ENCODE data around the gene ZMYND10.

Gene ZMYND10

DNA sequence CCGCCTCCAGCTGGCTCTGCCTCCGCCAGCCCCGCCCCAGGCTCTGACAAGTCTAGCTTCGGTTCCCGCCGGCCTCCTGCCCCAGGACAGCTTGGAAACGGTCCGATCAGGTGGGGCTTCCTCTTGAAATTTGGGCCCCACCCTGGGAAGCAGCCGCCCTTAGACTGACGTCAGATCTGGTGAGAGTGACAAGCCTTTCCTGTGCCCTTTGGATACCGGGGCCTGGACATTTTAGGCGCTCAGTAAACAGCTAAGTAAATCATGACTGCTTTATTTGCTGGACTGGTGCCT lies 45.9 kb downstream of the ZMYND10 start:
- Histone ChIP-seq H3K4me3 (ENCODE audit: extremely low read depth, insufficient read depth, low read length, poor library complexity, severe bottlenecking) (peak overlapping the region; percentile 82), H3K9me3 (ENCODE audit: control insufficient read depth, low read length) (peaks cover 1% of the 10 kb centered on the region), H3K4me1 (ENCODE audit: control insufficient read depth, insufficient read depth, low read length, poor library complexity, severe bottlenecking) (peaks cover 5% of the 10 kb centered on the region), H3K27ac (ENCODE audit: low read depth, low read length, severe bottlenecking) (peak overlapping the region; percentile 78), H3K36me3 (ENCODE audit: control insufficient read depth, insufficient read depth, low read length) (peaks cover 7% of the 10 kb centered on the region)
- WGBS, 2 experiments (ENCODE audit: insufficient coverage in 2 of 2): 5 to 6% methylated on average over 12 of the region's 12 CpGs

DNA sequence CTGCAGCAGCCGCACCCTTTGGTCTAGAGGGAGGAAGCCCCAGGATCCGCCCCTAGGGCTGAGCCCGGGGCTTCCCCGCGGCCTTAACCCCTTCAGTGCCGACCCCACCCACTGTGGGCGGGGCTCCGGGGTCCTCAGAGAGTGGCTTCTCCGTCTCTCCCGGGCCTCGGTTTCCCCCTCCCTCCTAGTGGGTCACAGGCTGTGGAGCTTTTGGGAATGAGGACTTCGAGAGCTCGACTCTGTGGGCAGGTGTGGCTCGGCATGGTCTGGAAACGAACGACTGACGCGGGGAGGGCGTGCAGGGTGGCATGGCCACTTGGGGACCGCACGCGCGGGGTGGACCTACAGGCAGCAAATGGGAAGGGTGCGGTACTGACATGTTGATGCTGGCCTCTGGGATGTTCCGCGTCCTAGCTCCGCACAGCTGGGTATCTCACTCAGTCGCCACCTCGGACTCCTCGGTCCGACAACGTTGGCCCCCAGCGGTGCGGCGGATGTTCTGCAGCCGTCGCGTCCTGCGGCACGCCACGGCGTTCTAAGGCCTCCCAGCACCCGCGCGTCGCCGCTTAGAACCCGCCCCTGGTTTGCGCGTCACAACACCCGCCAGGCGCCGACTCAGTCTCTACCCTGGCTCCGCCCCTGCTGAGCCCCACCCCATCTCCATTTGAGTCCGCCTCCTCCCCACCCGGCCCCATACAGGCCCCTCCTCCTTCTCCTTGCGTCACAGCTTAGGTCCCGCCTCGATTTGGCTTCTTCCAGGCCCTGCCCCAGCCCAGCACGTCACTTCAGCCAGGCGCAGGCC lies 46.5 kb downstream of the ZMYND10 start, which contains the start of the genes HYAL3 and NAA80:
Gene HYAL3, minus strand, starts transcription at position 570 of the 802 bp plus-strand sequence. CDS start 3,803 bp downstream, outside the sequence.
Gene NAA80, minus strand, starts transcription at position 570 of the 802 bp plus-strand sequence. CDS start 1,942 bp downstream, outside the sequence.
- H3K4me3 ChIP-seq (ENCODE audit: extremely low read depth, insufficient read depth, low read length, poor library complexity, severe bottlenecking): peak within 1 kb of the TSS; percentile 82
- peaks cover 5% of the 10 kb centered on the region for H3K4me1 ChIP-seq (ENCODE audit: control insufficient read depth, insufficient read depth, low read length, poor library complexity, severe bottlenecking)
- no peaks in the 10 kb centered on the region for H3K9me3 ChIP-seq (ENCODE audit: control insufficient read depth, low read length)
- peak within 1 kb of the TSS; percentile 78 for H3K27ac ChIP-seq (ENCODE audit: low read depth, low read length, severe bottlenecking)
- H3K36me3 ChIP-seq (ENCODE audit: control insufficient read depth, insufficient read depth, low read length): peaks cover 7% of the 10 kb centered on the region
- 0 to 1% methylated on average over 56 of the region's 61 CpGs for WGBS, 2 experiments (ENCODE audit: insufficient coverage in 2 of 2)

DNA sequence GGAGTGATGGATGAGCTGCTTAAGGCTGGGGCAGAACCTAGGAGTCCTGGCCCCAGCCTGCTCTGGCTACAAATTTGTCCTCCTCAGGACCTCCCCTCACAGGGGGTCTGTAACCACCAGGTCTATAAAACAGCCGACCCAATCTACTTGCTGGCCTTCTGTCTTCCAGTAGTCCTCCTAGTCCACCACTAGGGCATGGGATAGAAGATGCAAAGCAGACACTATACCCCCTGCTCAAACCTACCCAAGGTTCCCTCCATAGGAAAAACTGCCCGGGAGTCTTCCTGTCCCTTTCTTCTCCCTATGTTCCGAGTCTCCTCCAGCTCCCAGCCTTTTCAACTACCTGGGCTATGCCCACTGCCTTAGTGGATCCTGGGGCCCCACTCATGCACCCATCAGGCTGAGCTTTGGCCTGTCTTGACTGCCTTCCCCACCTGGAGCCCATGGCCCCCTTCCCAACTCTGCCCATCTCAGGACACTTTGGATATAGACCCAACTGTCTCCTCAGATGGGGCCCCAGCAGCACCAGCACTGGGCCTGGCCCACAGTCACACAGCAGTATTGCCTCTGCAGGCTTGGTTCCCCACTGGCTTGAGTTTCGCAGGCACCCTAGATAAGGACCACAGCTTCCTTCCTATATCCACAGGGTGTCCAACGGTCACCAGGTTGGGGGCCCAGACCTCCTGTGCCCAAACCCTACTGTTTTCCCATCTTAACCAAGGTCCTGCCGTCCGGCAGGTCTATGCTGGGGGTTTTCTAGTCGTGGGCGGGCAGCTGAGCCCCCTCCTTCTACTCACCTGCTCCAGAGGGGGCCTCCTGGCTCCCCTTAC lies 47.4 kb downstream of the ZMYND10 start:
- H3K36me3 ChIP-seq (ENCODE audit: control insufficient read depth, insufficient read depth, low read length): peaks cover 7% of the 10 kb centered on the region
- 77 to 80% methylated on average over 4 to 9 of the region's 9 CpGs for WGBS, 2 experiments (ENCODE audit: insufficient coverage in 2 of 2)

DNA sequence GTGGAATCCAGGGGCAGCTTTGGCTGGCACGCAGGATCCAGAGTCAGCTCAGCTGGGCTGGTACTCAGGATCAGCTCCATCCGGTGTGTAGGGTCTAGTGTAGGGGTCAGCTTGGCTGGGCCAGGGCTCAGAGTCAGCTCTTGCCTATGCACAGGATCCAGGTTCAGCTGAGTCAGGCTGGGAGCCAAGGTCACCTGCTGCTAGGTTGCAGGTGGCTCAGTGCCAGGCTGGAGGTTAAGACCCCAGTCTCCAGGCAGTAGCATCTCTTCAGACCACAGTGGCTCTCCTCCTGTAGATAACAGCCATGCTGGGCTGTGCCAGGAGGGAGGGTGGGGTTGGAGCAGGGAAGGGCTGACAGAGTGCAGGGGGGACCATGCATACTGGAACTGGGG lies 48.2 kb downstream of the ZMYND10 start:
- Histone ChIP-seq H3K4me1 (ENCODE audit: control insufficient read depth, insufficient read depth, low read length, poor library complexity, severe bottlenecking) (peaks cover 10% of the 10 kb centered on the region), H3K36me3 (ENCODE audit: control insufficient read depth, insufficient read depth, low read length) (peaks cover 7% of the 10 kb centered on the region), H3K4me3 (ENCODE audit: extremely low read depth, insufficient read depth, low read length, poor library complexity, severe bottlenecking) (no peak overlapping the region), H3K27ac (ENCODE audit: low read depth, low read length, severe bottlenecking) (no peak overlapping the region), H3K9me3 (ENCODE audit: control insufficient read depth, low read length) (no peaks in the 10 kb centered on the region)
- WGBS, 2 experiments (ENCODE audit: insufficient coverage in 2 of 2): 91 to 100% methylated on average over 1 to 2 of the region's 2 CpGs

More for the DNA sequence above, 47.4 kb downstream of the ZMYND10 start:
- Histone ChIP-seq H3K27ac (ENCODE audit: low read depth, low read length, severe bottlenecking) (no peak overlapping the region), H3K4me1 (ENCODE audit: control insufficient read depth, insufficient read depth, low read length, poor library complexity, severe bottlenecking) (peaks cover 5% of the 10 kb centered on the region), H3K4me3 (ENCODE audit: extremely low read depth, insufficient read depth, low read length, poor library complexity, severe bottlenecking) (peak overlapping the region; percentile 82), H3K9me3 (ENCODE audit: control insufficient read depth, low read length) (no peaks in the 10 kb centered on the region)

DNA sequence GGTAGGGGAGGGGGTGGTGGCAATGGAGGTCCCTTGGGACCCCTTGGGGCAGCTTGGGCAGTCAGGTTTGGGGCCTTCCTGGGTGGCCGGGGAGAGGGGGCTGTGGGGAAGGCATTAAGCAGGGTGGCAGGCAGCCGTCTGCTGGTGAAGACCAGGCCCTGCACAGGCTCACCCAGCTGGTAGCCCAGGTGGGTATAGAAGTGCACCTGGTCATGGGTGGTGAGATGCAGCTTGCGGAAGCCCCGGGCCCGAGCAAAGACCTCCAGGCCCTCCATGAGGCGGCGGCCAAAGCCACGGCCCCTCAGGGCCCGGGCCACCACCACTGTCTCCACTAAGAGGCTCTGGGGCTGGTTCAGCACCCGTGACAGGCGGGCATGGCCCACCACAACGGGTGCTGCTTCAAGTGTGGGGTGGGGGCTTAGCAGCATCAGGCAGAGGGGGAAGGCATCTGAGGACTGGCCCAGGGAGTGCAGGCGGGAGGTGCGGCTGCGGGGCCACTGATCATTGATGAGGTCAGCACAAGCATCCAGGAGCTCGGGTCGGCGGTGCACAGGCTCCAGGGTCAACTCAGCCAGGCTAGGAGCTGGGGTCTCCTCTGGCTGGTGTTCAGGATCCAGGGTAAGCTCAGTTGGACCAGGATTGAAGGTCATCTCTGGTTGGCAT lies 48.7 kb downstream of the ZMYND10 start:
- WGBS, 2 experiments (ENCODE audit: insufficient coverage in 2 of 2): 98 to 99% methylated on average over 17 to 18 of the region's 18 CpGs
- peaks cover 7% of the 10 kb centered on the region for H3K36me3 ChIP-seq (ENCODE audit: control insufficient read depth, insufficient read depth, low read length)
- H3K4me1 ChIP-seq (ENCODE audit: control insufficient read depth, insufficient read depth, low read length, poor library complexity, severe bottlenecking): peaks cover 10% of the 10 kb centered on the region
- no peaks in the 10 kb centered on the region for H3K9me3 ChIP-seq (ENCODE audit: control insufficient read depth, low read length)
- no peak overlapping the region for H3K4me3 ChIP-seq (ENCODE audit: extremely low read depth, insufficient read depth, low read length, poor library complexity, severe bottlenecking)
- H3K27ac ChIP-seq (ENCODE audit: low read depth, low read length, severe bottlenecking): no peak overlapping the region

DNA sequence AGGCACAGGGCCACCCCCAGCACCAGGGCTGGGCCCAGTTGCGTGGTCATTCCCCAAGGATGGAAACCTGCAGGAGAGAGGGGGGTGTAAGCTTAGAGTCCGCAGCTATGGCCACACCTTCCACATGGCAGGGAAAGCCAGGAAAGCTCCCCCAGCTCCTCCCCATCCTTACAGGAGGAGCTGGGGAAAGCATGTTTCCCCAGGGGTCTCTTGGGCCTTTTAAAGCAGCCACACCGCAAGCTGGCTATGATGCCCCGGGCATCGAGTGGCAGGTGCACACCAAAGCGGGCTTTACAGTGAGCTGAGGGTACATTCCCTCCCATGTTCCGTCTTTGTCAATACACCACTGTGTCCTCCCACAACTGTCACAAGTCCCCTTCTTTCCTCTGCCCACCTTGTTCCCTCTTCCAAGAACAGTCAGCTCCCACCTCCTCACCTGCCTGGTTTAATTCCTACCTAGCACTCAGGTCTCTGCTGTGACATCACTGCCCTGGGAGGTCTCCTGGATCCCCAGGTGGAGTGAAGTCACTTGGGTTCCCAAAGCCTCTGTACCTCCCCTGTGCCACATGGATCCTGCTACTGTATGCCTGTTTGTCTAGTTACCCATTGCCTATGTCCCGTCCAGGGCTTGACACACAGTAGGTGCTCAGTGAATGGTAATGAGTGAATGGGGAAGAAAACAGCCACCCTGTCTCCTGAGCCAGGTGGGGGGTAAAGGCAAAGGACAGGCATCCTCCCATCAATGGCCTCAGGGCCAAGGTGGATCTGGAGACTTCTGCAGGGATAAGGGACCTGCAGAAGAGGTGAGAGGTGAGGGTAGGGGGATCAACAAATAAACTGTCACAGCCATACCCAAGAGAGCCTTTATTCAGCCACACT lies 49.7 kb downstream of the ZMYND10 start:
- WGBS, 2 experiments (ENCODE audit: insufficient coverage in 2 of 2): 86 to 94% methylated on average over 6 to 8 of the region's 8 CpGs

DNA sequence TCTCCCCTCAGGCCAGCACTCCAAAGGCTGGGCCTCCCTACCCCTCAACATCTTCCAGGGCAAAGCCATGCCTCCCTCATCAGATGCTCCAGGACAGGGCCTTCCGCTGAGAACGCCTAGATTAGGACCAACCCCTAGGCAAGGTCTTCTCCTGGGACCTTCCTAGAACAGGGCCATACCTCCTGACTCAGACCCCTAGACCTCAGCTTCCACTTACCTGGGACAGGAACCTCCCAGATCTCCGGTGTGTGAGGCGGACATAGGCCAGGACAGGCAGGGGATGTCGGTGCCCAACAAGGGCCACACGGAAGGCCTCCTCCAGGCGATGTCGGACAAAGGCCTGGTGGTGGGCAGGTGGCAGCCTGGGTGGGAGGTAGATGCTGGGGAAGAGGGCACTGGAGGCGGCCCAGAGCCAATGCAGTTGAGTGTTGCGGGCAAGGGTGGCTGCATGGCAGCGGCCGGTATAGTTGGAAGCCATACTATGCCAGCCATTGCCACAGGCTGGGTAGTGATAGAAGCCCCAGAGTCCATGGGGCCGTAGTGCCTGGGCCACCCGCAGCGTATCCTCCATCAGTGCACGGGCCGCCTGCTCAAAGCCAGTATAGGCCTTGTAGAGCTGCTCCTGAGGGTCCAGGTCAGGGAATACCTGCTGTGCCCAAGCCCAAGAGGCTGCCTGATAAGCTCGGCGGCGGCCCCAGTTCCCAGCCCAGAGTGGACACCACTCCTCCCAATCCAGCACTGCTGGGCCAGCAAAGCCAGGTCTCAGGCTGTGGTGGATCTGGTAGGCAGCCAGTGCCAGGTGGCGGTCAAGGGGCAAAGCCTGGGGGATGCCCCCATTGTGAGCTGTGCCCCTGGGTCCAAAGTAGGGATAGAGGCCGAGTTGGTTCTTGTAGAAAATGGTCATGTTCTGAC lies 50.8 kb downstream of the ZMYND10 start:
- H3K36me3 ChIP-seq (ENCODE audit: control insufficient read depth, insufficient read depth, low read length): peaks cover 17% of the 10 kb centered on the region
- H3K4me3 ChIP-seq (ENCODE audit: extremely low read depth, insufficient read depth, low read length, poor library complexity, severe bottlenecking): no peak overlapping the region
- H3K4me1 ChIP-seq (ENCODE audit: control insufficient read depth, insufficient read depth, low read length, poor library complexity, severe bottlenecking): peaks cover 6% of the 10 kb centered on the region
- WGBS, 2 experiments (ENCODE audit: insufficient coverage in 2 of 2): 92 to 94% methylated on average over 18 to 22 of the region's 22 CpGs
- no peak overlapping the region for H3K27ac ChIP-seq (ENCODE audit: low read depth, low read length, severe bottlenecking)
- H3K9me3 ChIP-seq (ENCODE audit: control insufficient read depth, low read length): no peaks in the 10 kb centered on the region

More for the DNA sequence above, 49.7 kb downstream of the ZMYND10 start:
- no peaks in the 10 kb centered on the region for H3K9me3 ChIP-seq (ENCODE audit: control insufficient read depth, low read length)
- peaks cover 7% of the 10 kb centered on the region for H3K36me3 ChIP-seq (ENCODE audit: control insufficient read depth, insufficient read depth, low read length)
- no peak overlapping the region for H3K27ac ChIP-seq (ENCODE audit: low read depth, low read length, severe bottlenecking)
- H3K4me1 ChIP-seq (ENCODE audit: control insufficient read depth, insufficient read depth, low read length, poor library complexity, severe bottlenecking): peaks cover 10% of the 10 kb centered on the region
- H3K4me3 ChIP-seq (ENCODE audit: extremely low read depth, insufficient read depth, low read length, poor library complexity, severe bottlenecking): no peak overlapping the region

DNA sequence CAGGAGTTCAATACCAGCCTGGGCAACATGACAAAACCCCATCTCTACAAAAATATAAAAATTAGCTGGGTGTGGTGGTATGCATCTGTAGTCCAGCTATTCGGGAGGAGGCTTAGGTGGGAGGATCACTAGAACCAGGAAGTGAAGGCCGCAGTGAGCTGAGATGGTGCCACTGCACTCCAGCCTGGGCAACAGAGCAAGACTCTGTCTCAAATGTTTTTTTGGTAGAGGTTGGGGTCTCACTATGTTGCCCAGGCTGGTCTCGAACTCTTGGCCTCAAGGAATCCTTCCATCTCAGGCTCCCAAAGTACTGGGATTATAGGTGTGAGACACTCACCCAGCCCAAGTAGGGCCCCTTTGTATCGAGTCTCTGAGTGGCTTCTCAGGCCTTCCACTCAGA lies 51.4 kb downstream of the ZMYND10 start:
- 94 to 96% methylated on average over 3 of the region's 4 CpGs for WGBS, 2 experiments (ENCODE audit: insufficient coverage in 2 of 2)
- H3K9me3 ChIP-seq (ENCODE audit: control insufficient read depth, low read length): no peaks in the 10 kb centered on the region
- no peak overlapping the region for H3K4me3 ChIP-seq (ENCODE audit: extremely low read depth, insufficient read depth, low read length, poor library complexity, severe bottlenecking)
- H3K27ac ChIP-seq (ENCODE audit: low read depth, low read length, severe bottlenecking): no peak overlapping the region
- H3K4me1 ChIP-seq (ENCODE audit: control insufficient read depth, insufficient read depth, low read length, poor library complexity, severe bottlenecking): peaks cover 5% of the 10 kb centered on the region
- peaks cover 23% of the 10 kb centered on the region for H3K36me3 ChIP-seq (ENCODE audit: control insufficient read depth, insufficient read depth, low read length)

DNA sequence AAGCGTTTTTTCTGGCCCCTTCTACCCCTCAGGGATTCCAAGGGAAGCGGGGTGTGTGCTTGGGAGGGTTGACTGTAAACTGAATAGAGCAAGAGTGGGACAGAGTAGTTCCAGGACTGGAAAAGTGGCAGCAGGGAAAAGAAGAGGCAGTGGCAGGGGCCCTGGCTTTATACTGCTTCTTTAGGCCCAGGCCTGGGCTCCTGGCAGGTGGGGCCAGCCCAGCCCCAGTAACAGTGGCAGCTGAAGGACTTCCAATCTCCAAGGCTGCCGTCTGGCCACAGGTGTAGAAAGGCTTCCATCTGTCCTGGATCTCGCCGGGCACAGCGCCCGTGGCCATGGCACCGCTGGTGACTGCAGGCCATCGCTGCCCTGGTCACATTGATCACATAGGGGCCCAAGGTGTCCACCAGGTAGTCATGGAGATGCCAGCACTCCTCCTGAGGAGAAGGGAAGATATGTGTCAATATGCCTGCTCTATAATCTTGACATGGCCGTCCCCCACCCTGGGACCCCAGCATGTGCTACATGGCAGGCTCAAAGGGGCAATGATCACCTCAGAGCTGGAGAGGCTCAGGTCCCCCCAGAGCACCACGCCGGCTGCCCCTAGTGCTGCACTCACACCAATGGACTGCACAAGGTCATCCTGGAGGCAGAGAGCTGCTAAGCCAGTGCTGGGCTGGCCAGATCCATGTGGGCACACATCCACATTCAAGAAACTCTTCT lies 52.3 kb downstream of the ZMYND10 start:
- Histone ChIP-seq H3K27ac (ENCODE audit: low read depth, low read length, severe bottlenecking) (no peak overlapping the region), H3K4me3 (ENCODE audit: extremely low read depth, insufficient read depth, low read length, poor library complexity, severe bottlenecking) (no peak overlapping the region), H3K9me3 (ENCODE audit: control insufficient read depth, low read length) (no peaks in the 10 kb centered on the region)

More for the DNA sequence above, 52.3 kb downstream of the ZMYND10 start:
- H3K36me3 ChIP-seq (ENCODE audit: control insufficient read depth, insufficient read depth, low read length): peaks cover 32% of the 10 kb centered on the region
- peaks cover 5% of the 10 kb centered on the region for H3K4me1 ChIP-seq (ENCODE audit: control insufficient read depth, insufficient read depth, low read length, poor library complexity, severe bottlenecking)
- 91 to 95% methylated on average over 9 to 11 of the region's 12 CpGs for WGBS, 2 experiments (ENCODE audit: insufficient coverage in 2 of 2)

Measured in mesodermal cell (in vitro differentiated cells).